GM04503 (cell line): Measurements from ENCODE around the gene RCC2.
"Not testable (repeated sequence)": the region's sequence is repeated elsewhere in the genome, so short reads cannot be mapped to it uniquely, and the experiment has no call there.

Experiments
- DNase-seq: peaks from one replicate; pipeline ENCODE4 v3.0.0-alpha.2; 2012; ENCODE audit warnings: low read depth

Gene RCC2

GRCh38 chr1:17439250-17440073 lies at the start of gene RCC2:
TSS of gene RCC2 (minus strand) at chr1:17439677. CDS start at chr1:17438514, 1,163 bp downstream.
- DNase-seq, result no peak

- DNase-seq, result no peak
These were observed 46.8 kb upstream of the RCC2 start for GRCh38 chr1:17486242-17486641.

- DNase-seq, result no peak
These were observed 45.8 kb upstream of the RCC2 start for GRCh38 chr1:17485281-17485680.

GRCh38 chr1:17481981-17482380 lies 42.5 kb upstream of the RCC2 start:
- not testable (repeated sequence) for DNase-seq

GRCh38 chr1:17480846-17481245 lies 41.4 kb upstream of the RCC2 start:
- no peak for DNase-seq

- DNase-seq, result no peak
These were observed 36.3 kb upstream of the RCC2 start for GRCh38 chr1:17475752-17476151.

GRCh38 chr1:17474836-17475555 lies 35.5 kb upstream of the RCC2 start:
- not testable (repeated sequence) for DNase-seq

- no peak for DNase-seq
These were observed 33.3 kb upstream of the RCC2 start for GRCh38 chr1:17472814-17473213.

- DNase-seq, result no peak
These were observed 31.9 kb upstream of the RCC2 start for GRCh38 chr1:17471393-17471792.

- no peak for DNase-seq
These were observed 30.7 kb upstream of the RCC2 start for GRCh38 chr1:17470021-17470799.

- not testable (repeated sequence) for DNase-seq
These were observed 29.1 kb upstream of the RCC2 start for GRCh38 chr1:17468357-17469265.

GRCh38 chr1:17466359-17466758 lies 26.9 kb upstream of the RCC2 start:
- no peak for DNase-seq

- no peak for DNase-seq
These were observed 25.8 kb upstream of the RCC2 start for GRCh38 chr1:17465228-17465627.

- DNase-seq, result no peak
These were observed 24.5 kb upstream of the RCC2 start for GRCh38 chr1:17463991-17464390.

GRCh38 chr1:17462669-17463068 lies 23.2 kb upstream of the RCC2 start:
- DNase-seq, result no peak

GRCh38 chr1:17460219-17460618 lies 20.7 kb upstream of the RCC2 start:
- no peak for DNase-seq

- DNase-seq, result no peak
These were observed 19.3 kb upstream of the RCC2 start for GRCh38 chr1:17458794-17459193.

GRCh38 chr1:17452686-17453085 lies 13.2 kb upstream of the RCC2 start:
- no peak for DNase-seq

- not testable (repeated sequence) for DNase-seq
These were observed 12.7 kb upstream of the RCC2 start for GRCh38 chr1:17452203-17452602.

GRCh38 chr1:17451731-17452130 lies 12.3 kb upstream of the RCC2 start:
- DNase-seq, result no peak

GRCh38 chr1:17447501-17447992 lies 8.1 kb upstream of the RCC2 start:
- DNase-seq, result no peak
